Measurements from ENCODE around the gene ZNF559. TPM values are rescaled to one million over a fixed set of nuclear protein-coding genes. Genes with fewer than 3 reads are reported as not detected.

The ZNF559 gene
- total RNA-seq, 1 donor from 2014 or later, result 1.5 TPM

DNA sequence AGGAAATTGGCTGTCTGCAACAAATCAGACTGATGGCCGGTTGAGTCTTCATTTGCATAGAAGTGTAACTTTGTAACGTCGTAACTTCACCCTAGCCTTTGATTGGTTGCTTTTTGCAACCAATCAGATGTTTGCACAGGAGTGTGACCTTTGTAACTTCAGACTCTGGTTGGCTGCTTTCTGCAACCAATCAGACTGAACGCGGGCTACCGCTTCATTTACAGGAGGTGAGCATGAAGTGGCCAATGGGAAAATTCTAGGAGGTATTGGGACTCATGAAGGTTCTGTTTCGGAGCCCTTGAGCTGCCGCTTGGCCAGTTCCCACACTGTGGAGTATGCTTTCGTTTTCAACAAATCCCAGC, 441 bp upstream of the ZNF559 start:
- Histone ChIP-seq H3K4me1 (peaks cover 0 to 7% of the 10 kb centered on the region in 2 donors), H3K27ac (peak overlapping the region; percentile 87 to 90), H3K9me3 (peaks cover 9 to 35% of the 10 kb centered on the region in 2 donors), H3K4me3 (peak overlapping the region; percentile 72 to 76), H3K36me3 (peaks cover 3 to 9% of the 10 kb centered on the region in 2 donors), H3K27me3 (no peaks in the 10 kb centered on the region)
- peak; percentile 19 to 86 for DNase-seq (ENCODE audit: low spot score in 2 of 2)
- TF ChIP-seq, protein P1, sequence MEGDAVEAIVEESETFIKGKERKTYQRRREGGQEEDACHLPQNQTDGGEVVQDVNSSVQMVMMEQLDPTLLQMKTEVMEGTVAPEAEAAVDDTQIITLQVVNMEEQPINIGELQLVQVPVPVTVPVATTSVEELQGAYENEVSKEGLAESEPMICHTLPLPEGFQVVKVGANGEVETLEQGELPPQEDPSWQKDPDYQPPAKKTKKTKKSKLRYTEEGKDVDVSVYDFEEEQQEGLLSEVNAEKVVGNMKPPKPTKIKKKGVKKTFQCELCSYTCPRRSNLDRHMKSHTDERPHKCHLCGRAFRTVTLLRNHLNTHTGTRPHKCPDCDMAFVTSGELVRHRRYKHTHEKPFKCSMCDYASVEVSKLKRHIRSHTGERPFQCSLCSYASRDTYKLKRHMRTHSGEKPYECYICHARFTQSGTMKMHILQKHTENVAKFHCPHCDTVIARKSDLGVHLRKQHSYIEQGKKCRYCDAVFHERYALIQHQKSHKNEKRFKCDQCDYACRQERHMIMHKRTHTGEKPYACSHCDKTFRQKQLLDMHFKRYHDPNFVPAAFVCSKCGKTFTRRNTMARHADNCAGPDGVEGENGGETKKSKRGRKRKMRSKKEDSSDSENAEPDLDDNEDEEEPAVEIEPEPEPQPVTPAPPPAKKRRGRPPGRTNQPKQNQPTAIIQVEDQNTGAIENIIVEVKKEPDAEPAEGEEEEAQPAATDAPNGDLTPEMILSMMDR (IDR thresholded peaks at IDR 0.05), result no peak
- intact Hi-C loops (cut with DNase I), result loop anchor here (5.0 kb wide), 4 partner anchors 114 to 491 kb away; partner anchors contain the start of genes MBD3L1, ZNF266, ZNF426 and ZNF558

DNA sequence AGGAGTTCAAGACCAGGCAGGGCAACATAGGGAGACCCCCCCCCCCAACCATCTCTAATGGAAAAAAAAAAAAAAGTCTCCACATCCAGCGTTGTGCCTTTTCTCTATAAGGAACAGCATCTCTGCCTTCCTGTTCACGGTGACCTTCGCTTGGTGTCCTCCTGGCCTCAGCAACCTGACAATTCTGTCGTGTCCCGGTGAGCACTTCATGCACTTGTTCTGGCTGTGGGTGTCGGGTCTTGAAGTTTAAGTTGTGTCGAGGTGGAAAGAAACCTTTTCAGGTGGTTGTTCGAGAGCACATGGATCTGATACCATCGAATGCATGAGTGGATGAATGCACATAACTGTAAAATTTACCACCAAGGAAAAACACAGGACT, 594 bp downstream of the ZNF559 start:
- Histone ChIP-seq H3K9me3 (peaks cover 17 to 46% of the 10 kb centered on the region in 2 donors), H3K27ac (peak overlapping the region; percentile 87 to 90), H3K4me1 (peaks cover 0 to 7% of the 10 kb centered on the region in 2 donors), H3K4me3 (peak overlapping the region; percentile 72 to 76), H3K36me3 (peaks cover 7 to 16% of the 10 kb centered on the region in 2 donors), H3K27me3 (no peaks in the 10 kb centered on the region)
- intact Hi-C loops (cut with DNase I), result loop anchor here (1.0 to 5.0 kb wide), 6 partner anchors 14 to 492 kb away; partner anchors contain the start of genes MBD3L1, ZNF266, ZNF426 and ZNF558
- no peak for DNase-seq (ENCODE audit: low spot score in 2 of 2)
- TF ChIP-seq, protein P1 (IDR thresholded peaks at IDR 0.05), result no peak

DNA sequence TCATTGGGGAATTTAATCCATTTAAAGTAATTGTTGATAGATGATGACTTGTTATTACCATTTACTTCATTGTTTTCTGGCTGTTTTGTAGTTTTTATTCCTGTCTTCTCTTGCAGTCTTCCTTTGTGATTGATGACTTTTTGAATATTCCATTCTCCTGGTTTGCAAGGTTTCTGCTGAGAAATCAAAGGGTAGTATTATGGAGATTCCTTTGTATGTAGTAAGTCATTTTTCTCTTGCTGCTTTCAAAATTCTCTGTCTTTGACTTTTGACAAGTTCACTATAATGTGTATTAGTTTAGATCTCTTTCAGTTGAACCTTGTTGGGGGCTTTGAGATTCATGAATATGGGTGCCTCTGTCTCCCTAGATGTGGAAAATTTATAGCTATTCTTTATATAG, 6.0 kb downstream of the ZNF559 start:
- TF ChIP-seq, protein P1 (IDR thresholded peaks at IDR 0.05), result no peak
- peaks cover 71 to 92% of the 10 kb centered on the region in 2 donors for H3K9me3 ChIP-seq
- intact Hi-C loops (cut with DNase I), result no loop called here
- peaks cover 0 to 1% of the 10 kb centered on the region in 2 donors for H3K4me1 ChIP-seq
- no peak for DNase-seq (ENCODE audit: low spot score in 2 of 2)
- H3K27me3 ChIP-seq, result no peaks in the 10 kb centered on the region
- no peak overlapping the region for H3K27ac ChIP-seq
- no peak overlapping the region for H3K4me3 ChIP-seq
- H3K36me3 ChIP-seq, result peaks cover 40 to 54% of the 10 kb centered on the region in 2 donors

DNA sequence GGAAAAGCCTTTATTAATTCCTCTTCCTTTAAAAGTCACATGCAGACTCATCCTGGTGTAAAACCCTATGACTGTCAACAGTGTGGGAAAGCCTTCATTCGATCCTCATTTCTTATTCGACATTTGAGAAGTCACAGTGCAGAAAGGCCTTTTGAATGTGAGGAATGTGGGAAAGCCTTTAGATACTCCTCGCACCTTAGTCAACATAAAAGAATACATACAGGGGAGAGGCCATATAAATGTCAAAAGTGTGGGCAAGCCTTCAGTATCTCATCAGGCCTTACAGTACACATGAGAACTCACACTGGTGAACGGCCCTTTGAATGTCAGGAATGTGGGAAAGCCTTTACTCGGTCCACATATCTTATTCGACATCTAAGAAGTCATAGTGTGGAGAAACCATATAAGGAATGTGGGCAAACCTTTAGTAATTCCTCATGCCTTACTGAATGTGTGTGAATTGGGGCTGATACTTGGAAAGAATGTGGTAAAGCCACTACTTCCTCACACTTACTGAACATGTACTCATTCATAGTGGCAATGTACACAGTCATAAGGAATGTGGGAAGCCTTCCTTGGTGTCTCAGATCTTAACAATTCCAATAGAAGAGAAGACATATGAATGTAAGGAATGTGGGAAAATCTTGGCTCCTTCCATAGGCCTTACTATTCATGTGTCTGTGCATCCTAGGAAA, 18.8 kb downstream of the ZNF559 start:
- intact Hi-C loops (cut with DNase I), result loop anchor here (10.0 kb wide), 1 partner anchor 48 kb away; no protein-coding TSS in a partner anchor
- DNase-seq (ENCODE audit: low spot score in 2 of 2), result no peak
- Histone ChIP-seq H3K27ac (no peak overlapping the region), H3K4me3 (peak overlapping the region in 1 of 2 donors; percentile 30), H3K9me3 (peaks cover 97 to 100% of the 10 kb centered on the region in 2 donors), H3K4me1 (no peaks in the 10 kb centered on the region), H3K36me3 (peaks cover 78 to 92% of the 10 kb centered on the region in 2 donors), H3K27me3 (no peaks in the 10 kb centered on the region)
- TF ChIP-seq, protein P1 (IDR thresholded peaks at IDR 0.05), result no peak

DNA sequence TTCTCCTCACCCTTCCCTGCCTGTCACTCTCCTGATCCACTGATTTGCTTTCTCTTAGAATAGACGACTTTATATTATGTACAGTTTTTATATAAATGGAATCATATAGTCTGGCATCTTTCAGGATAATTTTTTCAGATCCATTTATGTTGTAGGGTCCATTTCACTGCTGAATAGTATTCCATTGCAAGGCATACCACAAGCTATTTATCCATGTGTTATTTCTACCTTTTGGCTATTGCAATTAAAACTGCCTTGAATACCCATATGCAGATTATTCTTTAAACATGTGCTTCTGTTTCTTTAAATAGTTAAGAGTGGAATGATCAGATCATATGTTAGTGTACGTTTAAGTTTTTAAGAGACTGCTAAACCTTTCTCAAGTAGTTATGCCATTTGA, 21.0 kb downstream of the ZNF559 start:
- no peak for DNase-seq (ENCODE audit: low spot score in 2 of 2)
- TF ChIP-seq, protein P1 (IDR thresholded peaks at IDR 0.05), result no peak
- no peak overlapping the region for H3K27ac ChIP-seq
- no peak overlapping the region for H3K4me3 ChIP-seq
- H3K9me3 ChIP-seq, result peaks cover 93 to 98% of the 10 kb centered on the region in 2 donors
- peaks cover 64 to 81% of the 10 kb centered on the region in 2 donors for H3K36me3 ChIP-seq
- H3K4me1 ChIP-seq, result no peaks in the 10 kb centered on the region
- intact Hi-C loops (cut with DNase I), result loop anchor here (10.0 kb wide), 1 partner anchor 50 kb away; no protein-coding TSS in a partner anchor
- no peaks in the 10 kb centered on the region for H3K27me3 ChIP-seq
